Measurements from ENCODE around the gene USP54. TPM values are rescaled to one million over a fixed set of nuclear protein-coding genes. Genes with fewer than 3 reads are reported as not detected.
"Not testable (repeated sequence)": the region's sequence is repeated elsewhere in the genome, so short reads cannot be mapped to it uniquely, and the experiment has no call there.

The USP54 gene
- total RNA-seq, 4 donors from 2014 or later, result 96.6 to 172 (median 125) TPM

DNA sequence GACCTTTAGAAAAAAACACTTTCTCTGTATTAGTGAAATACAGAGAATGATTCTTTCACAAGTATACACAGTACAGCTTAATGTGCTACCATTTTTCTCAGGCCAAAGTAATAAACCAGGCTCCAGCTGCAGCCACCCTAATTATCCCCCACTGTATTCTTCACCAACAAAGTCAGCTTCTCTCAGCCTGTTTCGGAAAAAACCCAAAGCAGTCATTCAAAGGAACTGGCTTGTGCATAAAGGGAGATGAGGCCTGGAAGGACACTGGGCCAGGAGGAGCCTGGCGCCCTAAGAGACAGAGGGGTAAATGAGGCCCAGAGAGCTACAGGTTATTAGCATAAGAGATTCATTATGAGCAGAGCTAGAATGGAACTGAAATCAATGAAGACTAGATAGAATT, 9.2 kb downstream of the USP54 start:
- Histone ChIP-seq H3K36me3 (no peaks in the 10 kb centered on the region), H3K27me3 (no peaks in the 10 kb centered on the region), H3K9me3 (no peaks in the 10 kb centered on the region), H3K27ac (peak overlapping the region in 2 of 4 donors; percentile 49 to 63), H3K4me1 (peaks cover 0 to 52% (median 16%) of the 10 kb centered on the region in 4 donors), H3K4me3 (no peak overlapping the region)
- WGBS, 2 donors, result 53 to 56% methylated on average over 2 of the region's 2 CpGs
- DNase-seq (ENCODE audit: low spot score in 2 of 2), result no peak
- TF ChIP-seq POLR2A (IDR thresholded peaks at IDR 0.05) (no peak), EP300 (IDR thresholded peaks at IDR 0.05) (no peak)
- TF ChIP-seq, protein P1, sequence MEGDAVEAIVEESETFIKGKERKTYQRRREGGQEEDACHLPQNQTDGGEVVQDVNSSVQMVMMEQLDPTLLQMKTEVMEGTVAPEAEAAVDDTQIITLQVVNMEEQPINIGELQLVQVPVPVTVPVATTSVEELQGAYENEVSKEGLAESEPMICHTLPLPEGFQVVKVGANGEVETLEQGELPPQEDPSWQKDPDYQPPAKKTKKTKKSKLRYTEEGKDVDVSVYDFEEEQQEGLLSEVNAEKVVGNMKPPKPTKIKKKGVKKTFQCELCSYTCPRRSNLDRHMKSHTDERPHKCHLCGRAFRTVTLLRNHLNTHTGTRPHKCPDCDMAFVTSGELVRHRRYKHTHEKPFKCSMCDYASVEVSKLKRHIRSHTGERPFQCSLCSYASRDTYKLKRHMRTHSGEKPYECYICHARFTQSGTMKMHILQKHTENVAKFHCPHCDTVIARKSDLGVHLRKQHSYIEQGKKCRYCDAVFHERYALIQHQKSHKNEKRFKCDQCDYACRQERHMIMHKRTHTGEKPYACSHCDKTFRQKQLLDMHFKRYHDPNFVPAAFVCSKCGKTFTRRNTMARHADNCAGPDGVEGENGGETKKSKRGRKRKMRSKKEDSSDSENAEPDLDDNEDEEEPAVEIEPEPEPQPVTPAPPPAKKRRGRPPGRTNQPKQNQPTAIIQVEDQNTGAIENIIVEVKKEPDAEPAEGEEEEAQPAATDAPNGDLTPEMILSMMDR (IDR thresholded peaks at IDR 0.05), result no peak

DNA sequence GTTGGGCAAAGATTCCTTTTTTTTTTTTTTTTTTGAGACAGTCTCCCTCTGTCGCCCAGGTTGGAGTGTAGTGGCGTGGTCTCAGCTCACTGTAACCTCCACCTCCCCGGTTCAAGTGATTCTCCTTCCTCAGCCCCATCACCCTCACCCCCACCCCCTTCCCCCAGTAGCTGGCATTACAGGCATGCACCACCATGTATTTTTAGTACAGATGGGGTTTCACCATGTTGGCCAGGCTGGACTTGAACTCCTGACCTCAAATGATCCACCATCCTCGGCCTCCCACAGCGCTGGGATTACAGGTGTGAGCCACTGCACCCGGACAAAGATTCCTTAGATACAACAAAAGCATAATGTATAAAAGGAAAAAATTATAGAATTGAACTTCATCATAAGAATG, 12.2 kb downstream of the USP54 start:
- 86 to 90% methylated on average over 6 of the region's 6 CpGs for WGBS, 2 donors
- not testable (repeated sequence) for H3K27ac ChIP-seq; H3K4me3 ChIP-seq; H3K27me3 ChIP-seq; H3K9me3 ChIP-seq; H3K36me3 ChIP-seq; DNase-seq (ENCODE audit: low spot score in 2 of 2)
- H3K4me1 ChIP-seq, result peaks cover 0 to 44% (median 20%) of the 10 kb centered on the region in 4 donors

DNA sequence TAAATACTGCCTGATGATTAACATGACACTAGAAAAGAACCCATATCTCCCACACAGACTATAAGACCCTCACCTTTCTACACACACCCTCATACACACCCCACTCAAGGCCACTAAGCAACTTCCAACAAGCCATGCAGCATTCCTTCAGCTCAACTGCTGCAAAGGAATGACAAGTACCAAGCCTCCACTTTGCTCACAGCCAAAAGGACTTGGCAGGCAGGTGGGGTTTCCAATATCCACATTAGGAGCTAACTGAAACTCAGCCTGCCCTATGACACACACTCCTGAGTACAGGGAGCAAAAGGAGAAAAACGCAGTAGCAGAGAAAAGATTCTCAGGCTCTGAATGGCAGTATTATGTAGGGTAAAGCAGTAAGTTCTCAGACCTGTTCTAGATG, 13.4 kb downstream of the USP54 start:
- peaks cover 0 to 47% (median 20%) of the 10 kb centered on the region in 4 donors for H3K4me1 ChIP-seq
- TF ChIP-seq, protein P1 (IDR thresholded peaks at IDR 0.05), result no peak
- peak in 1 of 2 donors; percentile 70 for TF ChIP-seq EP300 (IDR thresholded peaks at IDR 0.05)
- no peaks in the 10 kb centered on the region for H3K27me3 ChIP-seq
- WGBS, 2 donors, result 24 to 50% methylated on average over 1 of the region's 1 CpG
- H3K9me3 ChIP-seq, result no peaks in the 10 kb centered on the region
- H3K36me3 ChIP-seq, result peaks cover 0 to under 1% (median 0%) of the 10 kb centered on the region in 3 donors
- H3K27ac ChIP-seq, result peak overlapping the region; percentile 16 to 83 (median 62)
- peak; percentile 39 to 59 for DNase-seq (ENCODE audit: low spot score in 2 of 2)
- H3K4me3 ChIP-seq, result no peak overlapping the region

DNA sequence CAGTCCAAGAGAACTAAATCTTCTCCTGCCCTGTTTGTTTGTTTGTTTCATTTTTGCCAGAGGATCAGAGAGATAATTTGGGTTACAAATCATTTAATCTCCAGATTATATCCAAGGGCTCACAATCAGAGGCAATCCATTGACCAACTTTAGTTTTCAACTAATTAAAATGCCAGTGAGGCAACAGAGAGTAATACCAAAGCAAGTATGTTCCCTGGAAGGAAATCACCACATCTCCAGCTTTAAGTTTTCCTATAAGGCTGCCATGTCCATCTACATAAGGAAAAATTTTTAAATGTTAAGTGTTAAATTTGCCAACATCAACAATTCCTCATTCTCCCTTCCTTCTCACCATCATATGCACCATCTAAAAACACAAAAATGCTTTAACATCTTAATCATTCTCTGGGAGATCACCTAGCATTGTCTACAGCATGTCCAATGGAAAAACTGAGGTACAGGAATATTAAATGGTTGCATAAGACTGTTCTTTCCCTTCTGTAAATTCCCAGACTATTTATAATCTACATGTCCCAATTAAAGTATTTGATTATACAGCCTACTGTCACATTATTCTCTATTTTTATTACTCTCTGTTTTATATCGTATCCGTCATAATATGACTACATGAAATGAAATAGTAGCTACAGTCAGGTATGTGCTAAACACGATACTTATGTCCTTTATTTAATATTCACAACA, 14.1 kb downstream of the USP54 start:
- no peak for DNase-seq (ENCODE audit: low spot score in 2 of 2)
- 91% methylated on average over 3 of the region's 3 CpGs for WGBS, 2 donors
- Histone ChIP-seq H3K27ac (peak overlapping the region; percentile 66 to 83 (median 78)), H3K36me3 (peaks cover 0 to 7% (median 0%) of the 10 kb centered on the region in 3 donors), H3K27me3 (no peaks in the 10 kb centered on the region), H3K9me3 (no peaks in the 10 kb centered on the region), H3K4me3 (no peak overlapping the region), H3K4me1 (peaks cover 0 to 39% (median 19%) of the 10 kb centered on the region in 4 donors)
- TF ChIP-seq, protein P1 (IDR thresholded peaks at IDR 0.05), result no peak
- TF ChIP-seq POLR2A (IDR thresholded peaks at IDR 0.05) (no peak), EP300 (IDR thresholded peaks at IDR 0.05) (no peak)

DNA sequence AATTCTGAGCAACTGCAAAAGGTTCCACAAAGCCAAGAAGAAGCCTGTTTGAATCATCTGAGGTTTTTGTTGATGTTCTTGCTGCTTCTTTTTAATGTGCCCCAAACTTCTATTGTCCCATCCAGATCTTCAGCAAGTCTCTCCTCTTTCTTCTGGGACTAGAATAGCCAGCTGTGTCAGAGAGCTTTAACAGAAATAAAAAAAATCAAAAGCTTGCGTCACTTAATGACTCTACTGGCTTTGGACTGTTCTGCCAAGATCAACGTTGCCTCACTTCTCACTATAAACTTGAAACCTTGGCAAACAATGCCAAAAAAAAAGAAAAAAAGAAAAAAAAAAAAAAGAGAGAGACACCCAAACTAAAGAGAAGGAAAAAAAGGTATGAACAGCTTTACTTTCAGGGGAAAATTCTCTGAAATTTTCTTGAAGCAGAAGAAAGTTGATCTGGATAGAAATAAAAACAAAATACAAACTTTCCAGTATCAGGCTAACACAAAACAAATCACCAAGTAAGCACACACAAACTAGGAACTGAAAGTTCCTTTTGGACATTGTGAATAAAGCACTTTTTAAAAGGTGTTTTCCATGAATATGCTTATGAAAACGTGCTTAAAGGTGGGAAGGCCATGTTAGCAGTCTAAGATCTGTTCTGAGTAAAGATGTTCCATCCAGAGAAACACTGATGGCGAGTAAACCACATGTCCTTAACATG, 14.8 kb downstream of the USP54 start:
- Histone ChIP-seq H3K27ac (peak overlapping the region; percentile 66 to 83 (median 78)), H3K9me3 (no peaks in the 10 kb centered on the region), H3K4me1 (peaks cover 0 to 32% (median 17%) of the 10 kb centered on the region in 4 donors), H3K36me3 (peaks cover 0 to 8% (median 0%) of the 10 kb centered on the region in 3 donors), H3K4me3 (peak overlapping the region; percentile 14 to 53 (median 28)), H3K27me3 (no peaks in the 10 kb centered on the region)
- TF ChIP-seq EP300 (IDR thresholded peaks at IDR 0.05) (peak; percentile 89 to 94), POLR2A (IDR thresholded peaks at IDR 0.05) (peak; percentile 54 to 82)
- TF ChIP-seq, protein P1 (IDR thresholded peaks at IDR 0.05), result no peak
- 34 to 39% methylated on average over 4 of the region's 4 CpGs for WGBS, 2 donors
- peak in 1 of 2 donors; percentile 81 for DNase-seq (ENCODE audit: low spot score in 2 of 2)

DNA sequence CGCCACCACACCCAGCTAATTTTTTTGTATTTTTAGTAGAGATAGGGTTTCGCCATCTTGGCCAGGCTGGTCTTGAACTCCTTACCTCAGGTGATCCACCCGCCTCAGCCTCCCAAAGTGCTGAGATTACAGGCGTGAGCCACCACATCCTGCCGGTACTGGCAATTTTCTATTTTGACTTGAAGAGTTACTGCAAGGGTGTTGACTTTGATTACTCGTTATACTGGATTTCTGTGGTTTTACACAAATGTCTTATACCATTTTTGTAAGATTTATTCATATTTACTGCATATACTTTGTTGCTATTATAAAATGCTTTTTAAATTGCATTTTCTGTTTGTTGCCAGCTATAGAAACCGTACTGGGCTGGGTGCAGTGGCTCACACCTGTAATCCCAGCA, 24.1 kb downstream of the USP54 start:
- peaks cover 0 to 43% (median 0%) of the 10 kb centered on the region in 3 donors for H3K36me3 ChIP-seq
- WGBS, 2 donors, result 93 to 94% methylated on average over 7 of the region's 7 CpGs
- H3K27ac ChIP-seq; H3K4me3 ChIP-seq; H3K9me3 ChIP-seq; DNase-seq (ENCODE audit: low spot score in 2 of 2); H3K27me3 ChIP-seq: not testable (repeated sequence)
- H3K4me1 ChIP-seq, result peaks cover 0 to 18% (median 3%) of the 10 kb centered on the region in 4 donors

Measured in tibial nerve (tissue), 4 donors.